Left ventricle myocardium inferior (tissue), 1 donor: Measurements from ENCODE around the gene MSMB. TPM values are rescaled to one million over a fixed set of nuclear protein-coding genes. Genes with fewer than 3 reads are reported as not detected.

Experiments used
- DNase-seq: peaks from one replicate; pipeline ENCODE4 v3.0.0-alpha.2; 2020
- H3K27ac ChIP-seq: fragments of 200-600 bp; replicated peaks from 2 replicates; pipeline ENCODE4 v1.8.0; 2021
- H3K27me3 ChIP-seq: fragments of 200-600 bp; 2 replicates; pipeline ENCODE4 v1.8.0; 2021; ENCODE audit warnings: low read depth
- H3K36me3 ChIP-seq: fragments of 200-600 bp; 2 replicates; pipeline ENCODE4 v1.8.0; 2021
- H3K4me1 ChIP-seq: fragments of 200-600 bp; 2 replicates; pipeline ENCODE4 v1.8.0; 2021
- H3K4me3 ChIP-seq: fragments of 200-600 bp; 2 replicates; pipeline ENCODE4 v1.8.0; 2021; ENCODE audit warnings: mild to moderate bottlenecking, moderate library complexity
- H3K9me3 ChIP-seq: fragments of 200-600 bp; replicated peaks from 2 replicates; pipeline ENCODE4 v1.8.0; 2021
- intact Hi-C: fragments of 100-400 bp; cut with micrococcal nuclease; formaldehyde crosslinking; loops from one replicate; pipeline ENCODE4 v1.11.0; 2022
- total RNA-seq: library from RNA; stranded (reverse); fragmentation: NEBNext Ultra II Directional; extraction: Animal tissue kit (Norgen Biotek cat#: 25700); gene quantifications from one replicate; pipeline ENCODE4 v1.2.1, GENCODE V29; 2021
- TF ChIP-seq, protein P1 (sequence below): fragments of 200-600 bp; IDR thresholded peaks from 2 replicates; pipeline ENCODE4 v1.8.0; 2021; ENCODE audit warnings: antibody characterized with exemption, mild to moderate bottlenecking, borderline replicate concordance
- donor health status: DM: no; HTN: yes; CAD: no; lungs with severe emphysema.

Gene MSMB
- total RNA-seq, 1 donor from 2014 or later, result not detected

DNA sequence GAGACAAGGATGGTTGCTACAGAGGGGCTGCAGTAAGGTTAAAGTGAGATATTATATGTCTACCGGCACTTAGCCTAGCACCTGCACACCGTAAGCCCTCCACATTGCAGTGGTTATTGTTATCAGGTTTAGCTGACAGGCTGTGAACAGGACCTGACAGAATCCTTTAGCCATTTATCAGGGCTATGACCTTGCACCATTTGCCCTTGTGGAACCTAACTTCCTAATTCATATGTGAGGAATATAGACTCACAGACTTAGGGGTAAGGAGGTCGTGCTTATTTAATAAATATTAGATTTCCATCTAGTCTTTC, 25.8 kb downstream of the MSMB start:
- Histone ChIP-seq H3K27me3 (no peaks in the 10 kb centered on the region), H3K4me1 (peaks cover 96% of the 10 kb centered on the region), H3K4me3 (peak overlapping the region; percentile 75), H3K9me3 (no peaks in the 10 kb centered on the region), H3K27ac (peak overlapping the region; percentile 89), H3K36me3 (peaks cover 12% of the 10 kb centered on the region)
- no peak for DNase-seq
- TF ChIP-seq, protein P1, sequence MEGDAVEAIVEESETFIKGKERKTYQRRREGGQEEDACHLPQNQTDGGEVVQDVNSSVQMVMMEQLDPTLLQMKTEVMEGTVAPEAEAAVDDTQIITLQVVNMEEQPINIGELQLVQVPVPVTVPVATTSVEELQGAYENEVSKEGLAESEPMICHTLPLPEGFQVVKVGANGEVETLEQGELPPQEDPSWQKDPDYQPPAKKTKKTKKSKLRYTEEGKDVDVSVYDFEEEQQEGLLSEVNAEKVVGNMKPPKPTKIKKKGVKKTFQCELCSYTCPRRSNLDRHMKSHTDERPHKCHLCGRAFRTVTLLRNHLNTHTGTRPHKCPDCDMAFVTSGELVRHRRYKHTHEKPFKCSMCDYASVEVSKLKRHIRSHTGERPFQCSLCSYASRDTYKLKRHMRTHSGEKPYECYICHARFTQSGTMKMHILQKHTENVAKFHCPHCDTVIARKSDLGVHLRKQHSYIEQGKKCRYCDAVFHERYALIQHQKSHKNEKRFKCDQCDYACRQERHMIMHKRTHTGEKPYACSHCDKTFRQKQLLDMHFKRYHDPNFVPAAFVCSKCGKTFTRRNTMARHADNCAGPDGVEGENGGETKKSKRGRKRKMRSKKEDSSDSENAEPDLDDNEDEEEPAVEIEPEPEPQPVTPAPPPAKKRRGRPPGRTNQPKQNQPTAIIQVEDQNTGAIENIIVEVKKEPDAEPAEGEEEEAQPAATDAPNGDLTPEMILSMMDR, result no peak
- intact Hi-C loops, result no loop called here

DNA sequence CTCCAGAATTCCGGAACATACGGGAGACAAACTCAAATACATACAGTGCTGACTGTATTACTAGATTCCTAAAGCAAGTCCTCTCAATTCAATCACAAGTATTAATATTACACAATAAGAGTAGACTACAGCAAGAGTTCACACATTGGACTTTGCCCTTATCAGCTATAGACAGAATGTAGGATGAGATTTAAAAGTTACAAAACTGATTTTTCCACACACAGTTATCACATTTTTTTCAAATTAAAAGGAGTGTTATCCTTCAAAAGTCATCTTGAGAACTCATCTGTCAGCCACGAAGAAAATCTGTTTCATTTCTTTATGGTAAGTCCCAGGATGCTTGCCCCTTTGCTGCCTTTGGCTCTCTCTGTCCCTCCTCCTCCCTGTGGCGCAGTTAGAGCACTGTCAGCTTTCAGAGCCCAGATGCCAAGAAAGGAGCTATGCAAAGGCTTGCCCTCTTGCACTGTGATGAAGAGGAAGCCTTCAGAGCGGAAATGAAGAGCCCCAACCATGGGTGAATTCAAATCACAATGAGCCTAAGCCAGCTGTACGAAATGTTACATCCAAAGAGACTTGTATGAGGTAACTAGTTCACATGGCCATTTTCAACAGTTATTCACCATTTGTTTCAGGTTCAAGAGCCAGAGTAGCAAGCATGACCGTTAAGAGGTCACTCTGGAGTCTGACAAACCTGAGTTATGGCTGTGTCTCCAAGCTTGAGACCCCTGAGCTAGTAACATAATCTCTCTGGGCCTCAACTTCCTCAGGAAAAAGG, 26.3 kb downstream of the MSMB start:
- no peak for DNase-seq
- no peaks in the 10 kb centered on the region for H3K9me3 ChIP-seq

DNA sequence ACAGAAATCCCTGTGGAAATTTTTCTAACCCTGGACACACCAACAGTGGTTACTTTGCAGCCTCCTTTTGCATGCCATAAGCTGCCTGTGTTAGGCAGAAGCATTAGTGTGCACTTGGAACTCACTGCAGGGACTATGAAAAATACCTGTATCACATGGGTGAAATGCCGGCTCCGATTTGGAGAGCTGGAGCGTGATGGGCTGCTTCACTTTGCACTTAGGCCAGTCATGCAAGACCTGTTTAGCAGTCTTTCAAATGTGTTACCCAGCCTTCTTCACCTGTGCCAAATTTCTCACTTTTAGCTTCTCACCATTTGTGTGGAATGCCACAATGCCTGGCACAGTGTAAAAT, 26.9 kb downstream of the MSMB start:
- H3K4me3 ChIP-seq, result peak overlapping the region; percentile 75

More for the DNA sequence above, 26.3 kb downstream of the MSMB start:
- Histone ChIP-seq H3K4me1 (peaks cover 95% of the 10 kb centered on the region), H3K27ac (peak overlapping the region; percentile 89), H3K4me3 (peak overlapping the region; percentile 75), H3K27me3 (no peaks in the 10 kb centered on the region), H3K36me3 (peaks cover 17% of the 10 kb centered on the region)
- intact Hi-C loops, result no loop called here
- TF ChIP-seq, protein P1, result no peak

DNA sequence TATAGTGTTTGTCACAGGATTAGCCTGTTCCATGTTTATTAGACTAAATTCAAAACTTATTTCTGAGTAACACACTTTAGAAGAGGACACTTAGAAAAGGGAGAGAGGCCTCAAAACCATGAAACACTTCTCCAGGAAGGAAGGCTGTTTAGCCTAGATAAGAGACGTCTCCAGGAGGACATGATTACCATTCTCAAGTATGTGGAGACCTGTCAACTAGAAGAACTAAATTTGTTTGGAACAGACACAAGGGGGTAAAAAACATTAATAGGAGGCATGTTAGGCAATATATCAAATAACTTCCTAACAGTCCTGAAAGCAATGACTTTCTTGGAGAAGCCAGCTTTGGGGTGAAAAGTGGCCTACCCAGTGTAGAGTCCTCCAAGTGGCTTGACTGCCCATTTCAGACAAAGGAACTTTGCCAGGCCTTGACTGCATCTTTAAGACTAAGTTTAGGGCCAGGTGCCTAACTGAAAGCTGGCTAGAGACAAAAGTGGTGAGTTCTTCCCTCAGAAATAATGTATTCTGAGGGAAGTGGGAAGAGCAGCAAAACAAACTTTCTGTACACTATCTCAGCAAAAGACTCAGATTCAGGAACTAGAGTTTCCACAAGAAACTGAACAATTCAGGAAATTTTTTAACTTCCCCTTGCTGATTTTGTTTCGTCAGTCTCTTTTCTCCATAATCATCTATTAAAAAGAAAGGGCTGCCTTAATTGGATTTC, 27.5 kb downstream of the MSMB start:
- Histone ChIP-seq H3K27me3 (no peaks in the 10 kb centered on the region), H3K4me1 (peaks cover 90% of the 10 kb centered on the region), H3K36me3 (peaks cover 29% of the 10 kb centered on the region), H3K27ac (peak overlapping the region; percentile 89), H3K9me3 (no peaks in the 10 kb centered on the region), H3K4me3 (peak overlapping the region; percentile 75)
- DNase-seq, result no peak
- intact Hi-C loops, result no loop called here
- TF ChIP-seq, protein P1, result no peak

More for the DNA sequence above, 26.9 kb downstream of the MSMB start:
- Histone ChIP-seq H3K27ac (peak overlapping the region; percentile 89), H3K9me3 (no peaks in the 10 kb centered on the region), H3K36me3 (peaks cover 23% of the 10 kb centered on the region), H3K4me1 (peaks cover 95% of the 10 kb centered on the region), H3K27me3 (no peaks in the 10 kb centered on the region)
- DNase-seq, result no peak
- intact Hi-C loops, result no loop called here
- TF ChIP-seq, protein P1, result no peak

- H3K27ac ChIP-seq, result peak overlapping the region; percentile 89
Measured at GRCh38 chr10:46017733-46018132, 28.3 kb downstream of the MSMB start.

More at GRCh38 chr10:46017733-46018132, 28.3 kb downstream of the MSMB start:
- Histone ChIP-seq H3K4me1 (peaks cover 83% of the 10 kb centered on the region), H3K4me3 (no peak overlapping the region), H3K36me3 (peaks cover 37% of the 10 kb centered on the region), H3K9me3 (no peaks in the 10 kb centered on the region), H3K27me3 (no peaks in the 10 kb centered on the region)
- DNase-seq, result no peak
- intact Hi-C loops, result no loop called here
- TF ChIP-seq, protein P1, result no peak
